ENCODE data around the gene PRR33. TPM values are rescaled to one million over a fixed set of nuclear protein-coding genes. Genes with fewer than 3 reads are reported as not detected.
"Not testable (repeated sequence)": the region's sequence is repeated elsewhere in the genome, so short reads cannot be mapped to it uniquely, and the experiment has no call there.

Gene PRR33
- total RNA-seq, 1 experiment from 2014 or later = not detected

DNA sequence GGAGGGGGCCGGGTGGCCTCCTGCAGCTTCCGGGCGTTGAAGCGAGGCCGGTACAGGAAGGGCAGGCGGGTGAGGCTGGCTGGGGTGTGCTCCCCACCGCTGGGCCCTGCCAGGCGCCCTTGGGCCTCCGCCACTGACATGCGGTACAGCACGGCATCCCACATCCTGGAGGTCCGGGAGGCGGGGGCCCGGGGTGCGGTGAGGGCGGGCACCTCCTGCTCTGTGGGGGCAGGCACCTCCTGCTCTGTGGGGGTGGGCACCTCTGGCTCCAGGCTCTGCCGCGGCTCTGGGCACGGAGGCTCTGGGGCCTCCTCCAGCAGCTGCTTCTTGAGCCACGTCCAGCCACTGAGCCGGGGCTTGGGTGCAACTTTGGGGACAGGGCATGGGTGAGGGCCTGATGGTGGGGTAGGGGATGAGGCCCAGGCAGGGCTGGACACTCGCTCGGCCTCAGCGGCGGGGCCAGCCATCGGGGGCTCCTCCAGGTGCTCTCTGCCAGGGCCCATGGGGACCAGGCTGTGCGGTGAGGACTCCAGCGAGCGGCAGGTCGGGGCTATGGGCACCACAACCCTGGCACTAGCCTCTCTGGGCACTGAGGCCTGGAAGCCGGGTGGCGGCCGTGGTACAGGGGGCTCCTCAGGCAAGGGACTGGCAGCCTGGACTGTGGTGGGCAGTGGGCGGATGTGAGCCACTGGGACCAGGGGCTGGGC is 2.3 kb downstream of the PRR33 start:
- no peak for DNase-seq (ENCODE audit: low read depth)

DNA sequence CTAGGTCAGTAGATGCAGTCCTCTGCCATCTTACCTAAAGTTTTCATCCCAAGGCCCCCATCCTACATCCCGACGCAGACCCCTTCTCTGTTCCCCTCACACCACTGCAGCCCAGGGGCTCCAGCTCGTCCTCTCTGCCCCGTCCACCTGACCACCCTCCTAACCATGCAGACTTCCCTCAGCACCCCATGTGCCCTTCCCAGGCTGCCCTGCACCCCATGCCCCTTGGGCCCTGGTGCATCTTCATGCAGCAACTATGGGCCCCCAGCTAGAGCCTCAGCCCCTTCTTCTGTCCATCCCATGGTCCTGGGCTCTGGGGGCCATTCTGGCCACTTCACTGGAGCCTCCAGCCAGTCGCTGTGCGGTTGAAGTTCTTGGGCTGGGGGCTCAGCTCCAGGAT is 2.9 kb downstream of the PRR33 start:
- no peak for DNase-seq (ENCODE audit: low read depth)

DNA sequence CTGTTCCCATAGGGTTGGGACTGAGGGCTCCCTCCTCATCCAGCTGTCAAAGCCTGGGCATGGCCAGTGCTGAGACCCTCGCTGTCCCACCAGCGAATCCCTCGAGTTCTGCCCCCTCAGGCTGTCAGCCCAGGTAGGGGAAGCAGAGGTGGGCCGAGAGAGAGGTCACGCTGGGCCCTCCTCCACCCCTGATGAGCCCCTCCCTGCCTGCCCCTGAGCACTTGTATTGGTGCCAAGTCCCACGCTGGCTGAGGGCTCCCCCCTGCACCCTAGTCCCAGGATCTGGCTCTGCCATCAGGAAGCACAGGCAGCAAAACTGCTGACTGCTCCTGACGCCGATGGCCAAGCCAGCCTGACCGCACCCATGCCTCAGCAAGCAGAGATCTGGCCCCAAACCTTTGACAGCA is 3.3 kb downstream of the PRR33 start:
- no peak for DNase-seq (ENCODE audit: low read depth)

DNA sequence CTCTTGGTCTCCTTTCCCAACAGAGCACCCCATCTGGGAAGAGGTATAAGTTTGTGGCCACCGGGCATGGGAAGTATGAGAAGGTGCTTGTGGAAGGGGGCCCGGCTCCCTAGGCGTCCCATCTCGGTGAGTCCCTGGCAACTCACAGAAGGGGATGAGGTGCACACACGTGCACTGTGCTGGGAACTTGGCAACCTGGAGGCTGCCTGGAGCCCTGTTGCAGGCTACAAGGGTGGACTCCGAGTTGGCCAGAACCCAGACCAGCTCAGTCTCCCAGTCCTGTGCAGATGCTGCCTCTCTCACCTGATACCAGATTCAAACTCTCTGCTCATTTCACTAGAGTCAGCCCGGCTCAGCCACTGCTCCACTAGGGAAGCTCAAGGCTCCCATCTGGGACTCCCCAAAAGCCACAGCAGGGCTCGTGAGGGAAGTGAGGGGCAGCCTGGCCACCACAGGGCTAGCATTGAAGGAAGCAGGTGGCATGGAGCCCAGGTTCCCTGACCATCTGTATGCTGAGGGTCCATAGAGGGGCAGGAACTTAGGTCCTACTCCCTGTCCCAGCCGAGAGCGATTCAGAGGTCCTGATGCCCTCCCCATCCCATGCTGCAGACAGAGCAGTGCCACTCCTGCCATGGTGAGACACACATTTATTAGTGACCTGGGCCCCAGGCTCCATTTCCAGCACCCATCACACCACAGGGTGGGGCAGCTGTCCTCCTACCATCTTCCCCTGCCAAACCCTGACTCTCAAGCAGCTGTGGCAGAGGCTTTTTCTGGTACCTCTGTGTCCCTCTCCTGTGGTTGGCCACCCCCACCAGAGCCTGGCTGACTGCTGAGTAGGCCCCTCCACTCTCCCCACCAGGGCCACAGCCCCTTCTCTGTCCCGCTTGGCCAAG is 4.0 kb downstream of the PRR33 start:
- no peak for DNase-seq (ENCODE audit: low read depth)

DNA sequence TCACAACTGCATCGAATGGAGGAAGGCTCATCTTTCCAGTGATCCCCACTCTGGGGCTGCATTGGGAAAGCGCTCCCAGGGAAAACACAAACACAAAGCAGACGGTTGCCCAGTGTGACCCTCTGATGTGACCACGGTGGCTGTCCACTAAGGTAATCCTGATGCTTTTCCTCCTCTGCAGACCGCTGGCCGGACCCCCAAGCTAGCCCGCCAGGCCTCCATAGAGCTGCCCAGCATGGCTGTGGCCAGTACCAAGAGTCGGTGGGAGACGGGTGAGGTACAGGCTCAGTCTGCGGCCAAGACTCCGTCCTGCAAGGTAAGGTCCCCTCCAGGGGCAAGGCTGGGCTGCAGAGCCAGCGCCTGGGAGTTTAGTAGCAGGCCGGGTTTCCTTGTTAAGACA is 5.1 kb downstream of the PRR33 start:
- not testable (repeated sequence) for DNase-seq (ENCODE audit: low read depth)

DNA sequence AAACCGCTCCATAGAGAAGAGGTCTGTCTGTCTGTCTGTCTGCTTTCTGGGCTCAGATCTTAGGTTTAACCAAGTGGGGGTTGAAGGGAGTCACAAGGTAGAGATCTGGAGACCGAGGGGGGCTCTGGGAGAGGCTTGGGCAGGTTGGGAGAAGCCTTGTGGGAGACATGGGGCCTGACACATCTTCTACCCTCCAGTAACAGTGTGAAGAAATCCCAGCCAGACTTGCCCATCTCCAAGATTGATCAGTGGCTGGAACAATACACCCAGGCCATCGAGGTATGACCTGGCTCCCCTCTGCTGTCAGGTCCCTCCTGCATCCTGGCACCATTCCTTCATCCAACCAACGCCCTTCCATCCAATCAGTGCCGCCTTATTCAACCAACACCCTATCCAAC is 7.4 kb downstream of the PRR33 start:
- DNase-seq (ENCODE audit: low read depth) = no peak

DNA sequence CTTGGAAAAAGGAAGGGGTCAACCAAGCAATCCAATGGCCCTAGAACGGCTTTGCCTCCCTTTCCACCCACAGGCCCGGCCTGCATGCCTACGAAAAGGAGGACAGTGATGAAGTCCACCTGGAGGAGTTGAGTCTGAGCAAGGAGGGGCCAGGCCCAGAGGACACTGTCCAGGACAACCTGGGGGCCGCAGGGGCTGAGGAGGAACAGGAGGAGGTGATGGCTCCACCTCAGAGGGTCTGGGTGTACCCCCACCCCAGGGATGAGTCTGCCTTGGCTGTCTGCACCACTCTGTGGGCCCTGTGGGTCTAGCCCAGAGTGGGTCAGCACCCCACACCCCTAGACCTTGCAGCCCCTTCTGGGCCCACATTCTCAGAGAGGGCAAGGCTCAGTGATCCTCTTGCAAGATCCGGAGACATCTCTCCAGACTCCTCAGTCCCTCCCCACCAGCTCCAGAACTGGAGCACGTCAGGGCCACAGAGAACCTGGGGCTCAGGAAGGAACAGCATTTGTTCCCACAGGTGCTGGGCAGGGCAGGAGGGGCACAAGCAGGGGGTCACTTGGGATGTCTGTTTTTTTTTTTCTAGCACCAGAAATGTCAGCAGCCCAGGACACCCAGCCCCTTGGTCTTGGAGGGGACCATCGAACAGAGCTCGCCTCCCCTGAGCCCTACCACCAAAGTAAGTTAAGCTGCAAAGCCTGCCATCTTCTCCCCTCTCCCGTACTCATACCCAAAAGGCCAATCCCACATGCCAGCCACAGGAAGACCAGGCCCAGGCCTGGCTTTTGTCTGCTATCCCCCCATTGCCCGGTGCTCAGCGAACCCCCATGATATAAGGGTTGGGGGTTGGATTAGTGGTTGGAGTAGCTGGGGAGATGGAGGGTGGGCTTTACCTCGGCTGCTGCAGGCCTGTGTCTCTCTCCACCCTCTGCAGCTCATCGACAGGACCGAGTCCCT is 8.1 kb downstream of the PRR33 start:
- no peak for DNase-seq (ENCODE audit: low read depth)

DNA sequence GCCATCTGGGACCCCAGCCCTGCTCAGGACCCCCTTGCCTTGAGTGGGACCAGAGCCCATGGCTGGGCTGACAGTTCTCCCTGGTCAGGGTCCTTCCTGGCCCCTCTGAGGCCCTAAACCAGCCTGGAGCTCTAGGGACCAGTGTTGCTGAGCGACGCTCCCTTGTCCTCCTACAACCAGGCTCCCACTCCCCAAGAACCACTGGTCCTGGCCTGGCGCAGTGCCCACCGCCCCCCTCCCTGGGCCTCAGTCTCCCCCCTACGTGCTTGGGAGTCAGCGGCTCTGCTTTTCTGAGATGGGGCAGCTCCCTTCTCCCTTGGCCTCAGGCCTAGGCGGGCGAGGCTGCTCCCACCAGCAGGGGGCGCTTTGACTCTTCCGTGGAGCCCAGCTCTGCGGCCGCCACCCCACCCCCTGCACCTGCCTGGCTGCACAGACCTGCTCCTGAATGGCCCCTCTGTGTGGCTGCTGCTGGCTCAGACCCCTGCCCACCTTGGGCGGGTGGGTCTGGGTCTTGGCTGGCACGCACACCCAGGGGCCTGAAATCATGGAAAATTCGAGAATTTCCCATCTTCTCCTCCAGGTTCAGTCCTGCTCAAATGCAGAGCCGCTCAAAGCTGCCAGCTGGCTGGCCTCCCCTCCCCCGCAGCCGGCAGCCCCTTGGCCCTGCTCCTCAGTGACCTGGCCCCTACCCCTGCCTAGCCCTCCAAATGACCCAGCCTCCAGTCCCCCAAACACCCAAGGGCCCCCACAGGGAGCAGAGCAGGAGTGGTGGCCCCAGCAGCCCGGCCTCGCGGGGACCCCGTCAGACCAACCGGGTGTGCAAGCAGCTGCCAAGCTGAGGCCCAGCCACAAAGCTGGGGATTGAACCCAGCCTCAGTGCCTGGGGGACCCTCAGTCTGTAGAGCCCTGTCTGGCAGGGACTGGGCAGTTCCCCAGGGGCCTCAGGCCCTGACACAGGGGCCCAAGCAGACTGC is 9.1 kb downstream of the PRR33 start:
- peak; percentile 46 for DNase-seq (ENCODE audit: low read depth)

DNA sequence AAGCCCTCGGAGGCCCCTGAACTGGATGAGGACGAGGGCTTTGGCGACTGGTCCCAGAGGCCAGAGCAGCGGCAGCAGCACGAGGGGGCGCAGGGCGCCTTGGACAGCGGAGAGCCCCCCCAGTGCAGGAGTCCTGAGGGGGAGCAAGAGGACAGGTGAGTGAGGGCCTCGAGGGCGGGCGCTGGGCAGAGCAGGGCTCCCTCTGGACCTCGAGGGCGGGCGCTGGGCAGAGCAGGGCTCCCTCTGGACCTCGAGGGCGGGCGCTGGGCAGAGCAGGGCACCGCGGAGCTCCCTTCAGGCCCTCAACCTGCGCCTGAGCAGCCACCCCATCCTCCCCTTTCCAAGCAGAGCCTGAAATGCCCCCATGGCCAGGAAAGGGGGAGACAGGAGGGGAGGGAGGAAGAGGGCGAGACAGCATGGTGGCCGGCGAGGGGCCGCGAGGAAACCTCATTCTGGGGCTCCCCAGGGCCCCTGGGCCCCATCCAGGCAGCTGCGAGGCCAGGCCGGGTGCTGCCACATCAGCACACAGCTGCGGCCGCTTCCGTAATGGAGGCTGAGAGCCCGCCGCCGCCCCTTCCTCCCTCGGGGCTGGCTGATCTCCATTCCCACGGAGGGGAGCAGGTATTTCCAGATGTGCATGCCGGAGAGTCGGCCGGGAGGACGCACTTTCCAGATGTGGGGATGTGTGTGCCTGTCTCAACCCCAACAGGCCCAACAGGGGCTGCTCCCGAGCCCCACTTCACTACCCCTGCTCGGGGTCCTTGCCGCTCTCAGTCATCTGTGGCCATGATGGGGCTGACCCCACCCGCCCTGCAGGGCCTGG is 10.0 kb downstream of the PRR33 start:
- no peak for DNase-seq (ENCODE audit: low read depth)

DNA sequence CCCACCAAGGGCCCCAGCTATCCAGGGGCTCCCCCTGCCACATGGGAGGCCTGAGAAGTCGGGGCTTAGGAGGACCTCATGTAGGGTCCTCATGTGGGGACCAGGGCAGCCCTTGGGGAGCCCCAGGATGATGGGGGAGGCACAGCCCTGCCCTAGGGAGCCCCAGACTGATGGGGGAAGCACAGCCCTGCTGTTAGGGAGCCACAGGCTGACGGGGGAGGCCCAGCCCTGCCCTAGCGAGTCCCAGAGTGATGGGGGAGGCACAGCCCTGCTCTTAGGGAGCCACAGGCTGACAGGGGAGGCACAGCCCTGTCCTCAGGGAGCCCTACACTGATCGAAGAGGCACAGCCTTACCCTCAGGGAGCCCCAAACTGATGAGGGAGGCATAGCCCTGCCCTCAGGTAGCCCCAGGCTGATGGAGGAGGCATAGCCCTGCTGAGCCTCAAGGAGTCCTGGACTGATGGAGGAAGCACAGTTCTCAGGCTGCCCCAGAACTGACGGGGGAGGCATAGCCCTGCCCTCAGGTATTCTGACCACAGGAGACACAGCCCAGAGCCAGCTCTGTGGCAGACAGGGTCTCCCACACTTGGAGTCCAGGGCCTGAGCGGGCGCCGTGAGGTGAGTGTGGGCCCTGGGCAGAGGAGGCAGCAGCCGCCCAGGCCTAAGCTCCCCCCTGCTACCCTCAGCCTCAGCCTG is 10.8 kb downstream of the PRR33 start:
- DNase-seq (ENCODE audit: low read depth) = no peak

DNA sequence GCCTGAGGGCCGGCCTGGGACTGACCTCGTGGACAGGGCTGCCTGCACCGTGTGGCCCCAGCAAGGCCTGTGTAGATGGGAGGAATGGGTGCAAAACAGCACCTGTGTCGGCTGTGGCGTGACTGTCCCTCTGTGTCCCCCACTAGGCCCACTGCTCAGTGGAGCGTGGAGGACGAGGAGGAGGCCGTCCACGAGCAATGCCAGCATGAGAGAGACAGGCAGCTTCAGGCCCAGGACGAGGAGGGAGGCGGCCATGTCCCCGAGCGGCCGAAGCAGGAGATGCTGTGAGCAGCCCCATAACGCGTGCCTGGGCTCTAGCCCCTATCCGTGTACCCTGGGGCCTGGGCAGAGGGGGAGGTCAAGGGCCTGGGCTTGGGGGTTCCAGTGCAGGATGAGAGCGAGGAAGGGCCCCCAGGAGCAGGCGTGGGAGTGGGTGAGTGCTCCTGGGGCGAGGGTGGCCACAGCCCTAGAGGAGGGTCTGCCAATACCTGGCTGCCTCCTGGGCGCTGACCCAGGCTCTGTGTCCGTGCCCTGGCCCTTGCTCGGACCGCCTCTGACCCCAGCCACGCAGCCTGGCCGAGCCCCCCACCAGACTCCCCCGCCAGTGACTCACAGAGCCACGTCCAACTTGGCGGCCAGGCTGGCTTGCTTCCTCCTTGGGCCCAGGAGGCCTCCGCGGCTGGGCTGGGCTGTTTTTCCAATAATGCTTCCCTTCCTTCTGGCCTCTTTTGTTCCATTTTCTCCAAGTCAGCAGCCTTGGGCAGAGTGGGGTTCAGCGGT is 11.6 kb downstream of the PRR33 start:
- no peak for DNase-seq (ENCODE audit: low read depth)

DNA sequence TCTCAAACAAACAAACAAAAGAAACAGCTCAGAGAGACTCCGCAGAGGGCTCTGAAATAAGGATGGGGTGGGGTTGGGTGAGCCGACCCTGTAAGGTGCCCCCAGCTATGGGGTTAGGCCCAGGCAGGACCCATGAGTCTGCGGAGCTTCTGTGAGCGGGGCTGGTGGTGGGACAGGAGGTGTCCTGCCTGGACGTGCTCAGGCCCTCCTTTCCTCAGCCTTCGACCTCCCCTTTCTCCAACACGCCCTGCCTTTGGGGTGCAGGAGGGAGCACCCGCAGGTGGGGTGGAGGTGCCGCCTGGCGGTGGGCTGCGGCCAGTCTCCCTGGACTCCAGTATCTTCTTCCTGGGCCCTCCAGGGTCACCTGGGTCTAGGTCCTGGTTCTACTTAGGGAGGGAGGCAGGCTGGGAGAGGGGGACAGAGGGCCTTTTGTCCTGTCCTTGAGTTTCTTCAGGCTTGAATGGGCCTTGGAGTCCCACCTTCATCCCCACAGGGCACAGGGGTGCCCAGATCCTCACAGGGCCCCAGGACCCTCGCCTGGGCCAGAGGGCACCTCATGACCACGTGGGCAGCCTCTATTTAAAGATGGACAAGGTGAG is 12.3 kb downstream of the PRR33 start:
- DNase-seq (ENCODE audit: low read depth) = no peak

DNA sequence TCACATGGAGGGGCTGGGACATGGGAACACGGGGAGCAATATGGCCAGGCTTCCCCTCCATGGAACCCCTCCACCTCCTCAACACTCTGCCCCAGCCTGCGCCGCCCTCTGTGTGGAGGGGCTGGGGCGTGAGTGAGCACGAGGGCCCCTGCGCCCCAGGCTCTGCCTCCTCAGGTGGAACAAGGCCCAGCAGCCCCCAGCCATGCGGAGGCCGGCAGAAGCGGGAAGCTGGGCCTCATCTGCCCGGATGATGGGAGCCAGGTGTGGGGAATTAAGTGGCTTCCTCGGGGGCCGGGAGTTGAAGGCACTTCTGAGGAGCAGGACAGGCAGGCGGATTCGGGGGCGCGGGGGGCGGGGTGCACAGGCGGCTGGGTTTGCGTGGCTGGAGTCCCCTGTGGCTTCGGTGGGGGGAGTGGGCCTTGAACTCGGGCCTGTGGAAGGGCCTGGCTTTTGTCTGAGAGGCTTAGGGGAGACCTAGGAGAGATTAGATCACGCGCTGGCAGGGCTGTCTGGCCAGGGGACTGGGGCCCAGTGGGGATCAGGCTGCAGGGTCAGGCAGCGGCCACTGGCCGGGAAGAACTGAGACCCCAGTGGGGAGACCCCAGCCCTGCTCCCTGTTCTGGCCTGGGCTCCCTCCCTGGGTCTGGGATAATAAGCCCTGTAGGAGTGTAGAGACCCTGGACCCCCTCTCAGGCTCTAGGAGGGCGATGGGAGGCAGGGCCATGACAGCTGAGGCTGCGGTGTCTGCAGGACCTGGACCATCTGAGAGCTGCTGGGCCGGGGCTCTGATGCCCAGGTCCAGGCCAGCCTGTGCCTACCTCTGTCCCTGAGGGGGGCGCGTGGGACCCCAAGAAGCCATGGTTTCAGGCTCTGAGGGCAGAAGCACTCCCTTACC is 13.3 kb downstream of the PRR33 start:
- DNase-seq (ENCODE audit: low read depth) = no peak

DNA sequence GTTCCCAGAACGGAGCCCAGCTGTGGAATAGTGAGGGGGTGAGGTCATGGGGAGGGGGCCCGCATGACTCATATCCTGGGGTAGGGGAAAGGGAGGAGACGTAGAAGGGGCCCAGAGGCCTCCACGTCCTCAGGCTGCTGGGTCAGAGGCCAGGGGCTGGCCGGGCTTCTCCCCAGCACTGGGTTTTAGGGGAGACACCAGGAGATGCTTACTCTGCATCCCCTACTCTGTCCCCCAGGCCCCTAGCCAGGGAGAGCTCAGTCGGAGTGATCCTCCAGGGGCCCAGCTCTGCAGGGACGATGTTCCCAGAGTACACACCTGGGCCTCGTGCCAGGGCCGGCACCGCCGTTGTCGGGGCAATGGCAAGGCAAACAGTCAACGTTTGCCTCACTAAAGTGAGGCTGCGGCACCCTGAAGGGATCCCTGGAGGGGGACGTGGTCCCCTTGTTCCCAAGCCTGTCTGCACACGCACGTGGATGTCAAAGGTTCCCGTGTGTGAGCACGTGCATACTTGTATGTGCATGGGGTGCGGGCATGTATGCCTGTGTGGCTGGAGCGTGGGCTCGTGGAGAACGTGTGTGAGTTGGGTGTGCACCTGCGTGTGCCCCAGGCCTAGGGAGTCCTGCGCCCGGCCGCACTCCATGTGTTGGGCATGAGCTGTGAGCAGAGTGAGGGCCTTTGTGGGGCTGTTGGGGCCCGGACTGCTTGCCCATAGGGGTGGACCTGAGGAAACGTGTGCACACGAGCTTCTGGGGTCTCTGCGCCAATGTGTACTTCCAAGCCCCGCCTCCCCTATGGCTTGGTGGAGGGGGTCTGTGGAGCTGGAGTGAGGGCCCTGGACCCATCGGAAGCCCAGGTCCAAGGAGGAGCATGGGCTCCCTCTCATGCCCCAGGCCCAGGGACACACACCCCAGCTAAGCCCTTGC is 14.2 kb downstream of the PRR33 start:
- DNase-seq (ENCODE audit: low read depth) = peak; percentile 32

DNA sequence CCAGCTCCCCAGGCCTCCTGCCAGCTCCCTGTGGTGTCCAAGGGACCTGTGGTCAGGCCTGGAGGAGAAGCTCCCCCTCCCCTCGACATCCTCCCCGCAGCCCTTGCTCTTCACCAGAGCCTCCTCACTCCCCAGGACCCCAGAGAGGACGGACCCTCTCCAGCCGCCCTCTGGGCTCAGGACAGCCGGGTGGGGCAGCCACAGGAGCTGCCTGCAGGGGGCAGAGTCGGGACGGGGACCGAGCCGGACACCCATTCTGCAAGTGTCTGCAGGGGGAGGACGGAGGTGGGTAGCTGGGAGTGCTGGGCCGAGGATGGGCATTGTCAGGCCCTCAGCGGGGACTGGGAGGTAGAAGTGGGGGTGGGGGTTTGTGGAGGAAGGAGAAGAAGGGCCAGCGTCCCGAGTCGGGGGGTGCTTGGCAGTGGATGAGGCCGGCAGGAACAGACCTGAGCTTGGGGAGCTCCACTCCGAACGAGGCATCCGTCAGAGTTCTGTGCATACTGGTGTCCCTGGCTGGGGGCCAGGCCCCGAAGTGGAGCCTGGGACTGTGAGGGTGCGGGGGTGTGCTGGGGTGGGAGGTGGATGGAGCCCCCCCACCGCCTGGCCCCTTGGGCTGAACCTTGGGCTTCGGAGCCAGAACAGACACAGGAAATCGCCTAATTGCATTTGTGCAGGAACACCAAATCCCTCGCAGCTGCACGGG is 15.2 kb downstream of the PRR33 start:
- no peak for DNase-seq (ENCODE audit: low read depth)
